NCI-H460 (cell line): ENCODE results near the gene CBX4. TPM values are rescaled to one million over a fixed set of nuclear protein-coding genes. Genes with fewer than 3 reads are reported as not detected.

ENCODE experiments used
- total RNA-seq: library from RNA; depleted of rRNA; stranded (reverse); fragments of >200 nt; shearing (Covaris generic); gene quantifications from 2 replicates; pipeline ENCODE4 v1.2.3, GENCODE V29; 2014; rRNA removed

Gene CBX4
- total RNA-seq, 1 experiment from 2014 or later, result 88.2 TPM

Other genes with a start within 250 kb of the CBX4 start
- gene RBFOX3, start 228.4 kb downstream of the CBX4 start, total RNA-seq, result 0.07 and 0.32 TPM in 2 replicates
- gene ENPP7, start 108.5 kb downstream of the CBX4 start, total RNA-seq, result not detected in 2 replicates
- 23.7 and 26.8 TPM in 2 replicates for gene CBX2, start 61.3 kb downstream of the CBX4 start, total RNA-seq
- 7.8 and 11.0 TPM in 2 replicates for gene CBX8, start 42.4 kb downstream of the CBX4 start, total RNA-seq
- 12.3 and 12.4 TPM in 2 replicates for gene TBC1D16, start 196.4 kb upstream of the CBX4 start, total RNA-seq
- 2.0 and 2.6 TPM in 2 replicates for gene CCDC40, start 197.2 kb upstream of the CBX4 start, total RNA-seq